ENCODE measurements around the gene TBC1D19. TPM values are rescaled to one million over a fixed set of nuclear protein-coding genes. Genes with fewer than 3 reads are reported as not detected.

Gene TBC1D19
- total and polyA plus RNA-seq, 9 of the 15 experiments (the other 6 are each of a cell fraction or from before 2014, with no cell fraction given), result 0.73 to 5.6 (median 3.7) TPM

DNA sequence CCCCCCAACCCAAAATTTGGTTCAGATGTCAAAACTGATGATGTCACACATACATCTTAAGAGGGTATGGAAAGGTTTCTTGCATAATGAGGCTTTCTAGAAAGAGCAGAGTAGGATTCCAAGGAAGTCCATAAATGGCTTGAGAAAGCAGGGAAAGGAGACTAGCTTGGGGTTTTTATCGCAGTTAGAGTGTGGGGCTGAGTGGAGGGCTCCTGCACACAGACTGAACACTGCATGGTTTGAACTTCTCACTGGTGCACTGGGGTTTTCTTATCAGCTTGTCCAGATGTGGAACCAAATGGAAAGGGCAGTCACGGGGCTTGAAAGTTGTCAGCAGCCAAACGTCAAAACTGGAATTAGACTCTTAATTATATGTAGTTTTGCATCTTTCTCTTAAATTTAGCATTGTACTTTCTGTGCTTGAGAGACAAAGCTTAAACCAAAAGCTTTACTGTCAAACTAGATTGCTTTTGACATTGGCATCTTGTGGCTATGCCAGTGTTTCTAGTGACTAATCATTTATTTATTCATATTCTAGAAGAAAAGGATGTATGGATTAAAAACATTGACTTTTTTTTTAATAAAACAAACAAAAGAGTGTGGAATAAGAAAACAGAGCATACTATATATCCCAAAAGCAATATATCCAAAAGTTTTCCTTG lies 198.4 kb downstream of the TBC1D19 start (continued):
- TF ChIP-seq, protein P1, sequence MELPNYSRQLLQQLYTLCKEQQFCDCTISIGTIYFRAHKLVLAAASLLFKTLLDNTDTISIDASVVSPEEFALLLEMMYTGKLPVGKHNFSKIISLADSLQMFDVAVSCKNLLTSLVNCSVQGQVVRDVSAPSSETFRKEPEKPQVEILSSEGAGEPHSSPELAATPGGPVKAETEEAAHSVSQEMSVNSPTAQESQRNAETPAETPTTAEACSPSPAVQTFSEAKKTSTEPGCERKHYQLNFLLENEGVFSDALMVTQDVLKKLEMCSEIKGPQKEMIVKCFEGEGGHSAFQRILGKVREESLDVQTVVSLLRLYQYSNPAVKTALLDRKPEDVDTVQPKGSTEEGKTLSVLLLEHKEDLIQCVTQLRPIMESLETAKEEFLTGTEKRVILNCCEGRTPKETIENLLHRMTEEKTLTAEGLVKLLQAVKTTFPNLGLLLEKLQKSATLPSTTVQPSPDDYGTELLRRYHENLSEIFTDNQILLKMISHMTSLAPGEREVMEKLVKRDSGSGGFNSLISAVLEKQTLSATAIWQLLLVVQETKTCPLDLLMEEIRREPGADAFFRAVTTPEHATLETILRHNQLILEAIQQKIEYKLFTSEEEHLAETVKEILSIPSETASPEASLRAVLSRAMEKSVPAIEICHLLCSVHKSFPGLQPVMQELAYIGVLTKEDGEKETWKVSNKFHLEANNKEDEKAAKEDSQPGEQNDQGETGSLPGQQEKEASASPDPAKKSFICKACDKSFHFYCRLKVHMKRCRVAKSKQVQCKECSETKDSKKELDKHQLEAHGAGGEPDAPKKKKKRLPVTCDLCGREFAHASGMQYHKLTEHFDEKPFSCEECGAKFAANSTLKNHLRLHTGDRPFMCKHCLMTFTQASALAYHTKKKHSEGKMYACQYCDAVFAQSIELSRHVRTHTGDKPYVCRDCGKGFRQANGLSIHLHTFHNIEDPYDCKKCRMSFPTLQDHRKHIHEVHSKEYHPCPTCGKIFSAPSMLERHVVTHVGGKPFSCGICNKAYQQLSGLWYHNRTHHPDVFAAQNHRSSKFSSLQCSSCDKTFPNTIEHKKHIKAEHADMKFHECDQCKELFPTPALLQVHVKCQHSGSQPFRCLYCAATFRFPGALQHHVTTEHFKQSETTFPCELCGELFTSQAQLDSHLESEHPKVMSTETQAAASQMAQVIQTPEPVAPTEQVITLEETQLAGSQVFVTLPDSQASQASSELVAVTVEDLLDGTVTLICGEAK (IDR thresholded peaks at IDR 0.05), result no peak; the same call in none of the 2 replicates
- TF ChIP-seq, protein P1 (CRISPR knock-in tag; IDR thresholded peaks at IDR 0.05), result no peak
- TF ChIP-seq SAFB2 (IDR thresholded peaks at IDR 0.05; ENCODE audit: borderline replicate concordance, low read depth, low read length, severe bottlenecking) (no peak), PYGO2 (tag; IDR thresholded peaks at IDR 0.05) (no peak), MTA2 (IDR thresholded peaks at IDR 0.05; ENCODE audit: low read depth) (peak; percentile 92), ILK (tag; IDR thresholded peaks at IDR 0.05; ENCODE audit: borderline replicate concordance, low read depth) (no peak), SIX5 (IDR thresholded peaks at IDR 0.05; ENCODE audit: borderline replicate concordance in 1 of 2, insufficient read depth in 1 of 2, low read depth in 1 of 2, low read length in 2 of 2) (no peak), ZNF766 (CRISPR knock-in tag; conservative IDR thresholded peaks at IDR 0.05) (peak; percentile 86)
- TF ChIP-seq, protein P2, sequence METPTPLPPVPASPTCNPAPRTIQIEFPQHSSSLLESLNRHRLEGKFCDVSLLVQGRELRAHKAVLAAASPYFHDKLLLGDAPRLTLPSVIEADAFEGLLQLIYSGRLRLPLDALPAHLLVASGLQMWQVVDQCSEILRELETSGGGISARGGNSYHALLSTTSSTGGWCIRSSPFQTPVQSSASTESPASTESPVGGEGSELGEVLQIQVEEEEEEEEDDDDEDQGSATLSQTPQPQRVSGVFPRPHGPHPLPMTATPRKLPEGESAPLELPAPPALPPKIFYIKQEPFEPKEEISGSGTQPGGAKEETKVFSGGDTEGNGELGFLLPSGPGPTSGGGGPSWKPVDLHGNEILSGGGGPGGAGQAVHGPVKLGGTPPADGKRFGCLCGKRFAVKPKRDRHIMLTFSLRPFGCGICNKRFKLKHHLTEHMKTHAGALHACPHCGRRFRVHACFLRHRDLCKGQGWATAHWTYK (CRISPR knock-in tag; IDR thresholded peaks at IDR 0.05), result no peak
- TF ChIP-seq, protein P3, sequence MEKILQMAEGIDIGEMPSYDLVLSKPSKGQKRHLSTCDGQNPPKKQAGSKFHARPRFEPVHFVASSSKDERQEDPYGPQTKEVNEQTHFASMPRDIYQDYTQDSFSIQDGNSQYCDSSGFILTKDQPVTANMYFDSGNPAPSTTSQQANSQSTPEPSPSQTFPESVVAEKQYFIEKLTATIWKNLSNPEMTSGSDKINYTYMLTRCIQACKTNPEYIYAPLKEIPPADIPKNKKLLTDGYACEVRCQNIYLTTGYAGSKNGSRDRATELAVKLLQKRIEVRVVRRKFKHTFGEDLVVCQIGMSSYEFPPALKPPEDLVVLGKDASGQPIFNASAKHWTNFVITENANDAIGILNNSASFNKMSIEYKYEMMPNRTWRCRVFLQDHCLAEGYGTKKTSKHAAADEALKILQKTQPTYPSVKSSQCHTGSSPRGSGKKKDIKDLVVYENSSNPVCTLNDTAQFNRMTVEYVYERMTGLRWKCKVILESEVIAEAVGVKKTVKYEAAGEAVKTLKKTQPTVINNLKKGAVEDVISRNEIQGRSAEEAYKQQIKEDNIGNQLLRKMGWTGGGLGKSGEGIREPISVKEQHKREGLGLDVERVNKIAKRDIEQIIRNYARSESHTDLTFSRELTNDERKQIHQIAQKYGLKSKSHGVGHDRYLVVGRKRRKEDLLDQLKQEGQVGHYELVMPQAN (IDR thresholded peaks at IDR 0.05; ENCODE audit: borderline replicate concordance), result no peak
- TF ChIP-seq, protein P4, sequence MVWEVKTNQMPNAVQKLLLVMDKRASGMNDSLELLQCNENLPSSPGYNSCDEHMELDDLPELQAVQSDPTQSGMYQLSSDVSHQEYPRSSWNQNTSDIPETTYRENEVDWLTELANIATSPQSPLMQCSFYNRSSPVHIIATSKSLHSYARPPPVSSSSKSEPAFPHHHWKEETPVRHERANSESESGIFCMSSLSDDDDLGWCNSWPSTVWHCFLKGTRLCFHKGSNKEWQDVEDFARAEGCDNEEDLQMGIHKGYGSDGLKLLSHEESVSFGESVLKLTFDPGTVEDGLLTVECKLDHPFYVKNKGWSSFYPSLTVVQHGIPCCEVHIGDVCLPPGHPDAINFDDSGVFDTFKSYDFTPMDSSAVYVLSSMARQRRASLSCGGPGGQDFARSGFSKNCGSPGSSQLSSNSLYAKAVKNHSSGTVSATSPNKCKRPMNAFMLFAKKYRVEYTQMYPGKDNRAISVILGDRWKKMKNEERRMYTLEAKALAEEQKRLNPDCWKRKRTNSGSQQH (CRISPR knock-in tag; IDR thresholded peaks at IDR 0.05), result no peak
